ENCODE data around the gene SCAMP3. TPM values are rescaled to one million over a fixed set of nuclear protein-coding genes. Genes with fewer than 3 reads are reported as not detected.

SCAMP3 gene
- total RNA-seq, 1 donor from 2014 or later = 16.2 TPM

- peak overlapping the region; percentile 81 for H3K27ac ChIP-seq (ENCODE audit: low read depth, low read length)
- no peaks in the 10 kb centered on the region for H3K27me3 ChIP-seq (ENCODE audit: control insufficient read depth in 3 of 3, insufficient read depth in 3 of 3, low read length in 3 of 3)
- no peaks in the 10 kb centered on the region for H3K9me3 ChIP-seq (ENCODE audit: control insufficient read depth in 3 of 3, low read length in 3 of 3)
- H3K4me1 ChIP-seq (ENCODE audit: control insufficient read depth in 3 of 3, insufficient read depth in 3 of 3, low read length in 3 of 3) = peaks cover 22 to 43% (median 34%) of the 10 kb centered on the region in 3 donors
- peak overlapping the region; percentile 81 to 94 (median 90) for H3K9ac ChIP-seq (ENCODE audit: low read depth in 1 of 3, low read length in 3 of 3)
- H3K4me3 ChIP-seq (ENCODE audit: low read length in 3 of 3) = peak overlapping the region; percentile 85 to 89 (median 85)
- H3K36me3 ChIP-seq (ENCODE audit: control insufficient read depth in 3 of 3, insufficient read depth in 3 of 3, low read length in 3 of 3) = peaks cover 24 to 33% (median 24%) of the 10 kb centered on the region in 3 donors
Measured at GRCh38 chr1:155256058-155256852, 5.9 kb downstream of the SCAMP3 start.

GRCh38 chr1:155255243-155256007 is 6.7 kb downstream of the SCAMP3 start, which contains the start of gene ENTREP3:
Gene ENTREP3 (minus strand): TSS chr1:155255483. CDS start chr1:155254877, 606 bp downstream.
- Histone ChIP-seq H3K9ac (ENCODE audit: low read depth in 1 of 3, low read length in 3 of 3) (peak within 1 kb of the TSS; percentile 81 to 94 (median 90)), H3K36me3 (ENCODE audit: control insufficient read depth in 3 of 3, insufficient read depth in 3 of 3, low read length in 3 of 3) (peaks cover 21 to 31% (median 23%) of the 10 kb centered on the region in 3 donors), H3K27me3 (ENCODE audit: control insufficient read depth in 3 of 3, insufficient read depth in 3 of 3, low read length in 3 of 3) (no peaks in the 10 kb centered on the region), H3K27ac (ENCODE audit: low read depth, low read length) (peak within 1 kb of the TSS; percentile 81), H3K4me1 (ENCODE audit: control insufficient read depth in 3 of 3, insufficient read depth in 3 of 3, low read length in 3 of 3) (peaks cover 21 to 42% (median 35%) of the 10 kb centered on the region in 3 donors), H3K4me3 (ENCODE audit: low read length in 3 of 3) (peak within 1 kb of the TSS; percentile 85 to 89 (median 85)), H3K9me3 (ENCODE audit: control insufficient read depth in 3 of 3, low read length in 3 of 3) (no peaks in the 10 kb centered on the region)

GRCh38 chr1:155254714-155255242 is 7.4 kb downstream of the SCAMP3 start:
- no peaks in the 10 kb centered on the region for H3K27me3 ChIP-seq (ENCODE audit: control insufficient read depth in 3 of 3, insufficient read depth in 3 of 3, low read length in 3 of 3)
- H3K9ac ChIP-seq (ENCODE audit: low read depth in 1 of 3, low read length in 3 of 3) = peak overlapping the region; percentile 81 to 94 (median 90)
- peaks cover 18 to 26% (median 19%) of the 10 kb centered on the region in 3 donors for H3K36me3 ChIP-seq (ENCODE audit: control insufficient read depth in 3 of 3, insufficient read depth in 3 of 3, low read length in 3 of 3)
- no peaks in the 10 kb centered on the region for H3K9me3 ChIP-seq (ENCODE audit: control insufficient read depth in 3 of 3, low read length in 3 of 3)
- peak overlapping the region; percentile 81 for H3K27ac ChIP-seq (ENCODE audit: low read depth, low read length)
- peak overlapping the region; percentile 85 to 89 (median 85) for H3K4me3 ChIP-seq (ENCODE audit: low read length in 3 of 3)
- peaks cover 21 to 40% (median 35%) of the 10 kb centered on the region in 3 donors for H3K4me1 ChIP-seq (ENCODE audit: control insufficient read depth in 3 of 3, insufficient read depth in 3 of 3, low read length in 3 of 3)

GRCh38 chr1:155254228-155254713 is 7.9 kb downstream of the SCAMP3 start:
- Histone ChIP-seq H3K27me3 (ENCODE audit: control insufficient read depth in 3 of 3, insufficient read depth in 3 of 3, low read length in 3 of 3) (no peaks in the 10 kb centered on the region), H3K9ac (ENCODE audit: low read depth in 1 of 3, low read length in 3 of 3) (peak overlapping the region; percentile 40 to 90 (median 81)), H3K4me3 (ENCODE audit: low read length in 3 of 3) (peak overlapping the region; percentile 78 to 89 (median 85)), H3K4me1 (ENCODE audit: control insufficient read depth in 3 of 3, insufficient read depth in 3 of 3, low read length in 3 of 3) (peaks cover 21 to 40% (median 35%) of the 10 kb centered on the region in 3 donors), H3K36me3 (ENCODE audit: control insufficient read depth in 3 of 3, insufficient read depth in 3 of 3, low read length in 3 of 3) (peaks cover 17 to 26% (median 18%) of the 10 kb centered on the region in 3 donors), H3K9me3 (ENCODE audit: control insufficient read depth in 3 of 3, low read length in 3 of 3) (no peaks in the 10 kb centered on the region), H3K27ac (ENCODE audit: low read depth, low read length) (peak overlapping the region; percentile 81)

GRCh38 chr1:155253797-155254196 is 8.4 kb downstream of the SCAMP3 start:
- Histone ChIP-seq H3K36me3 (ENCODE audit: control insufficient read depth in 3 of 3, insufficient read depth in 3 of 3, low read length in 3 of 3) (peaks cover 17 to 25% (median 17%) of the 10 kb centered on the region in 3 donors), H3K9me3 (ENCODE audit: control insufficient read depth in 3 of 3, low read length in 3 of 3) (no peaks in the 10 kb centered on the region), H3K4me3 (ENCODE audit: low read length in 3 of 3) (peak overlapping the region; percentile 78 to 89 (median 85)), H3K9ac (ENCODE audit: low read depth in 1 of 3, low read length in 3 of 3) (peak overlapping the region; percentile 40 to 90 (median 81)), H3K27ac (ENCODE audit: low read depth, low read length) (peak overlapping the region; percentile 81), H3K4me1 (ENCODE audit: control insufficient read depth in 3 of 3, insufficient read depth in 3 of 3, low read length in 3 of 3) (peaks cover 21 to 40% (median 35%) of the 10 kb centered on the region in 3 donors), H3K27me3 (ENCODE audit: control insufficient read depth in 3 of 3, insufficient read depth in 3 of 3, low read length in 3 of 3) (no peaks in the 10 kb centered on the region)

- H3K36me3 ChIP-seq (ENCODE audit: control insufficient read depth in 3 of 3, insufficient read depth in 3 of 3, low read length in 3 of 3) = peaks cover 14 to 24% (median 15%) of the 10 kb centered on the region in 3 donors
- peak overlapping the region in 2 of 3 donors; percentile 78 to 89 for H3K4me3 ChIP-seq (ENCODE audit: low read length in 3 of 3)
- no peak overlapping the region for H3K9ac ChIP-seq (ENCODE audit: low read depth in 1 of 3, low read length in 3 of 3)
- no peaks in the 10 kb centered on the region for H3K27me3 ChIP-seq (ENCODE audit: control insufficient read depth in 3 of 3, insufficient read depth in 3 of 3, low read length in 3 of 3)
- no peaks in the 10 kb centered on the region for H3K9me3 ChIP-seq (ENCODE audit: control insufficient read depth in 3 of 3, low read length in 3 of 3)
- peaks cover 21 to 40% (median 35%) of the 10 kb centered on the region in 3 donors for H3K4me1 ChIP-seq (ENCODE audit: control insufficient read depth in 3 of 3, insufficient read depth in 3 of 3, low read length in 3 of 3)
- no peak overlapping the region for H3K27ac ChIP-seq (ENCODE audit: low read depth, low read length)
Measured at GRCh38 chr1:155253208-155253607, 9.0 kb downstream of the SCAMP3 start.

DNA sequence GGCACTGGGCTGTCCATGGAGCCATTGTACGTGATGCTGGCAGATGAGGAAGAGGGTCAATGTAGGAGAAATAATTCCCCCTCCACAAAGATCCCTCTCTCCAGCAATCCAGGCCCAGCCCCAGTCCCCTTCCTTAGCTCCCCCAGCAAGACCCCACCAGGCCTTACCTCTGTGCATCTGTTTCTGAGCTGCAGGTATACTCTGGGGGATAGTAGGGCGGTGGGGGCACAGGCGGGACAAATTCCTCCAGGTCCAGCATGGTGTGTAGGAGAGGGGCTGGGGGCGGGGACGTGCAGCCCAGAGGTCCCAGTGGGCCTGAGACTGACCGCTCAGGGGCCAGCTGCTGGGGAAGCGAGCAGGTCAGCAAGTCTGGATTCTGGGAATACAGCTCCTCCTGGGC is 10.6 kb downstream of the SCAMP3 start:
- Histone ChIP-seq H3K9ac (ENCODE audit: low read depth in 1 of 3, low read length in 3 of 3) (peak overlapping the region in 1 of 3 donors; percentile 9), H3K4me3 (ENCODE audit: low read length in 3 of 3) (no peak overlapping the region), H3K36me3 (ENCODE audit: control insufficient read depth in 3 of 3, insufficient read depth in 3 of 3, low read length in 3 of 3) (peaks cover 10 to 27% (median 12%) of the 10 kb centered on the region in 3 donors), H3K27ac (ENCODE audit: low read depth, low read length) (no peak overlapping the region), H3K27me3 (ENCODE audit: control insufficient read depth in 3 of 3, insufficient read depth in 3 of 3, low read length in 3 of 3) (no peaks in the 10 kb centered on the region), H3K4me1 (ENCODE audit: control insufficient read depth in 3 of 3, insufficient read depth in 3 of 3, low read length in 3 of 3) (peaks cover 21 to 38% (median 33%) of the 10 kb centered on the region in 3 donors), H3K9me3 (ENCODE audit: control insufficient read depth in 3 of 3, low read length in 3 of 3) (no peaks in the 10 kb centered on the region)

GRCh38 chr1:155250633-155251449 is 11.3 kb downstream of the SCAMP3 start:
- H3K4me3 ChIP-seq (ENCODE audit: low read length in 3 of 3) = peak overlapping the region in 1 of 3 donors; percentile 65
- no peaks in the 10 kb centered on the region for H3K9me3 ChIP-seq (ENCODE audit: control insufficient read depth in 3 of 3, low read length in 3 of 3)
- H3K36me3 ChIP-seq (ENCODE audit: control insufficient read depth in 3 of 3, insufficient read depth in 3 of 3, low read length in 3 of 3) = peaks cover 5 to 20% (median 11%) of the 10 kb centered on the region in 3 donors
- H3K9ac ChIP-seq (ENCODE audit: low read depth in 1 of 3, low read length in 3 of 3) = peak overlapping the region; percentile 63 to 73 (median 64)
- no peak overlapping the region for H3K27ac ChIP-seq (ENCODE audit: low read depth, low read length)
- H3K4me1 ChIP-seq (ENCODE audit: control insufficient read depth in 3 of 3, insufficient read depth in 3 of 3, low read length in 3 of 3) = peaks cover 18 to 30% (median 25%) of the 10 kb centered on the region in 3 donors
- H3K27me3 ChIP-seq (ENCODE audit: control insufficient read depth in 3 of 3, insufficient read depth in 3 of 3, low read length in 3 of 3) = no peaks in the 10 kb centered on the region

- Histone ChIP-seq H3K4me3 (ENCODE audit: low read length in 3 of 3) (peak overlapping the region in 1 of 3 donors; percentile 65), H3K27ac (ENCODE audit: low read depth, low read length) (no peak overlapping the region), H3K36me3 (ENCODE audit: control insufficient read depth in 3 of 3, insufficient read depth in 3 of 3, low read length in 3 of 3) (peaks cover 5 to 20% (median 11%) of the 10 kb centered on the region in 3 donors), H3K4me1 (ENCODE audit: control insufficient read depth in 3 of 3, insufficient read depth in 3 of 3, low read length in 3 of 3) (peaks cover 15 to 31% (median 21%) of the 10 kb centered on the region in 3 donors), H3K9me3 (ENCODE audit: control insufficient read depth in 3 of 3, low read length in 3 of 3) (no peaks in the 10 kb centered on the region), H3K9ac (ENCODE audit: low read depth in 1 of 3, low read length in 3 of 3) (peak overlapping the region; percentile 63 to 73 (median 64)), H3K27me3 (ENCODE audit: control insufficient read depth in 3 of 3, insufficient read depth in 3 of 3, low read length in 3 of 3) (no peaks in the 10 kb centered on the region)
Measured at GRCh38 chr1:155250246-155250632, 11.9 kb downstream of the SCAMP3 start.
